Tibial artery (tissue), 4 donors: ENCODE measurements around the gene NTM.

Experiments used
- DNase-seq, 2 donors: peaks; one replicate each; pipeline ENCODE4 v3.0.0-alpha.2; 2019
- H3K27ac ChIP-seq, 2 donors: fragments of 200-600 bp; sonication (generic) in 1 of 2; 1 replicate in 1 of 2; 2 replicates in 1 of 2; pipeline ENCODE4 v1.5.1; 2018 to 2019; ENCODE audit warnings: mild to moderate bottlenecking in 1 of 2
- H3K27me3 ChIP-seq, 2 donors: fragments of 200-600 bp; sonication (generic) in 1 of 2; one replicate each; pipeline versions ENCODE4 v1.5.1 to v1.6.0; 2016 to 2019
- H3K36me3 ChIP-seq, 3 donors: fragments of 200-600 bp; sonication (generic) in 2 of 3; one replicate each; pipeline ENCODE4 v1.5.1; 2016 to 2019; ENCODE audit warnings: mild to moderate bottlenecking in 2 of 3
- H3K4me1 ChIP-seq, 4 donors: fragments of 200-600 bp; sonication (generic) in 2 of 4; 1 replicate in 3 of 4; 2 replicates in 1 of 4; pipeline ENCODE4 v1.5.1; 2016 to 2019
- H3K4me3 ChIP-seq, 2 donors: fragments of 200-600 bp; sonication (generic) in 1 of 2; 1 replicate in 1 of 2; 2 replicates in 1 of 2; pipeline ENCODE4 v1.5.1; 2018 to 2019; ENCODE audit warnings: mild to moderate bottlenecking in 2 of 2
- H3K9me3 ChIP-seq, 3 donors: fragments of 200-600 bp; sonication (generic) in 1 of 3; one replicate each; pipeline ENCODE4 v1.5.1; 2016 to 2019
- intact Hi-C: fragments of 100-400 bp; cut with DNase I; formaldehyde crosslinking; loops from one replicate; pipeline ENCODE4 v1.15.0; 2023; ENCODE audit warnings: low total_unique reads
- TF ChIP-seq, protein P1 (sequence below), 2 experiments: fragments of 200-600 bp in 1 of 2; fragments of 450-650 bp in 1 of 2; IDR thresholded peaks; one replicate each; pipeline ENCODE4 v1.5.1; 2017 to 2019; ENCODE audit warnings: antibody characterized with exemption in 2 of 2, mild to moderate bottlenecking in 1 of 2, moderate library complexity in 1 of 2

The NTM gene

DNA sequence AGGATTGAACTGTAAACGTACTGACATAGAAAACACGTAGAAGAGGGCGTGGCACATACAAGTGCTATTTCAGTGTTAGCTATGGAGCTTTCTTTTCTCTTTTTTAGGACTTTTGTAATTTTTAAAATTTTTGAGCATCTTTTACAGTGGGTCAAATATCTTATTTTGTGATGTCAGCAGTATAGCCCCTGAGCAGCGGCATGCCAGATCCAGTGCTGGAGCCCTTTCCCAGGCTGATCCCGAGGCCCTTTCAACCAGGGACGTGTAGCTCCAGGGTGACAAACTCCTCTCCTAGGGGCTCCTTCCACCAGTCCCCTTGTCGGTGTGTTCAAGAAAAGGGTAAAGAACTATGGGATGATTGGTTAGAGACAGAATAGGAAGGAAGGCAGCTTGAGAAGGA lies 777.0 kb downstream of the NTM start:
- Histone ChIP-seq H3K36me3 (no peaks in the 10 kb centered on the region), H3K27ac (no peak overlapping the region), H3K27me3 (no peaks in the 10 kb centered on the region), H3K4me1 (no peaks in the 10 kb centered on the region), H3K9me3 (no peaks in the 10 kb centered on the region), H3K4me3 (no peak overlapping the region)
- DNase-seq, result no peak
- intact Hi-C loops, result no loop called here
- TF ChIP-seq, protein P1, sequence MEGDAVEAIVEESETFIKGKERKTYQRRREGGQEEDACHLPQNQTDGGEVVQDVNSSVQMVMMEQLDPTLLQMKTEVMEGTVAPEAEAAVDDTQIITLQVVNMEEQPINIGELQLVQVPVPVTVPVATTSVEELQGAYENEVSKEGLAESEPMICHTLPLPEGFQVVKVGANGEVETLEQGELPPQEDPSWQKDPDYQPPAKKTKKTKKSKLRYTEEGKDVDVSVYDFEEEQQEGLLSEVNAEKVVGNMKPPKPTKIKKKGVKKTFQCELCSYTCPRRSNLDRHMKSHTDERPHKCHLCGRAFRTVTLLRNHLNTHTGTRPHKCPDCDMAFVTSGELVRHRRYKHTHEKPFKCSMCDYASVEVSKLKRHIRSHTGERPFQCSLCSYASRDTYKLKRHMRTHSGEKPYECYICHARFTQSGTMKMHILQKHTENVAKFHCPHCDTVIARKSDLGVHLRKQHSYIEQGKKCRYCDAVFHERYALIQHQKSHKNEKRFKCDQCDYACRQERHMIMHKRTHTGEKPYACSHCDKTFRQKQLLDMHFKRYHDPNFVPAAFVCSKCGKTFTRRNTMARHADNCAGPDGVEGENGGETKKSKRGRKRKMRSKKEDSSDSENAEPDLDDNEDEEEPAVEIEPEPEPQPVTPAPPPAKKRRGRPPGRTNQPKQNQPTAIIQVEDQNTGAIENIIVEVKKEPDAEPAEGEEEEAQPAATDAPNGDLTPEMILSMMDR (IDR thresholded peaks at IDR 0.05), result no peak

DNA sequence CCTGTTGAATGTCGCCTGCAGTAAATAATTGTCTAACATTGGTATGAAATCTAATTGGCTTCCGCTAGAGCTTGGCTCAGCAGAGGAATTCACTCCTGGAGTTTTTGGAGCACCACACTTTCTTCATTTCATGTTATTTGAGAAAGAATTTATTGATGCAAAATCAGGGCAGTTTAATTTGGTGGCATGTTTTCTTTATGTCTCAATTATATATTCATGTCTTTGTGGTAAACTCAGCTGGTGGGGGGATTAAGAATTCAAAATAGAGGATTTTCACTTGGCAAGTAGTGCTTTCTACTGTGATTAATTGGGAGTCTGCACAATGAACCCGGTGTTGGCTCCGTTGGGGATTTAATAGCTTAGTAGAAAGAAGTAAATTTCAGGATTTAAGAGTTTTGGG lies 784.4 kb downstream of the NTM start:
- Histone ChIP-seq H3K27ac (no peak overlapping the region), H3K9me3 (no peaks in the 10 kb centered on the region), H3K4me1 (no peaks in the 10 kb centered on the region), H3K27me3 (no peaks in the 10 kb centered on the region), H3K4me3 (no peak overlapping the region), H3K36me3 (no peaks in the 10 kb centered on the region)
- TF ChIP-seq, protein P1 (IDR thresholded peaks at IDR 0.05), result no peak
- no peak for DNase-seq
- intact Hi-C loops, result no loop called here

DNA sequence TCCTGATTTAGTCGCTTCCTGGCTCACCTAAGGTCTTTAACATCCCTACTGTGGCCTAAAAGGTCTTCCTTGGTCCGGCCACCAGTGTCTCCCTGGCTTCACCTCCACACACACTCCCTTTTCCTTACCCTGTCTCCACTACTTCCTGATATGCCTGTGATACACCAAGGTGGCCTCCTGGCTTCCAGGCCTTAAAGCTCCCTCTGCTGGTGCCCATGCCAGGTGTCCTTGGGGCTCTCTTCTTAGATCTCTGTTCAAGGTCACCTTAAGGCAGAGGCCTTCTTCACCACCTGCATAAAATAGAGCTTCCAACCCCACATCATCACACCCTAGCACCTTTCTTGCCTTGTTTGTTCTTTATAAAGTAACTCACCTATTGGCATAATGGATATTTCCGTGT lies 787.7 kb downstream of the NTM start:
- intact Hi-C loops, result no loop called here

DNA sequence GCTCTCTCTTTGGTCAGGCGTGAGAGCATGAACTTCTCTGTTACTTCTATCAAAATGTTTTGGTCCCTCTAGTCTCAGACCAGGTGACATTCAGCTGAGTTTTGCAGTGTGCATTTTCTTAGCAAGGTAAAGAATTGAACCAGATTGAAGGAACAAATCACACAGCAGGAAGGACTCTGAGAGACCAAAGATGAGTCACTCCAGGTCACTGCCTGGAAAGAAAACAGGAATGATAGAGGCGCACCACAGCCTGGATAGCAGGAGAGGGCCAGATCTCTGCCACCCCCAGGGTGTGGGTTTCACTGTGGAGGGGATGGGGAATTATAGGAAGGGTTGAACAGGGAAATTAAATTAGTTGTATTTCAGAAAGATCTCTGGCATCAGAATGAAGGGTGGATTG lies 788.3 kb downstream of the NTM start:
- H3K9me3 ChIP-seq, result no peaks in the 10 kb centered on the region
- H3K4me3 ChIP-seq, result no peak overlapping the region
- no peaks in the 10 kb centered on the region for H3K36me3 ChIP-seq
- H3K4me1 ChIP-seq, result no peaks in the 10 kb centered on the region
- H3K27me3 ChIP-seq, result no peaks in the 10 kb centered on the region
- DNase-seq, result no peak
- TF ChIP-seq, protein P1 (IDR thresholded peaks at IDR 0.05), result no peak
- H3K27ac ChIP-seq, result no peak overlapping the region
- intact Hi-C loops, result no loop called here

More for the DNA sequence above, 787.7 kb downstream of the NTM start:
- Histone ChIP-seq H3K36me3 (no peaks in the 10 kb centered on the region), H3K4me1 (no peaks in the 10 kb centered on the region), H3K4me3 (no peak overlapping the region), H3K27ac (no peak overlapping the region), H3K9me3 (no peaks in the 10 kb centered on the region), H3K27me3 (no peaks in the 10 kb centered on the region)
- no peak for DNase-seq
- TF ChIP-seq, protein P1 (IDR thresholded peaks at IDR 0.05), result no peak

DNA sequence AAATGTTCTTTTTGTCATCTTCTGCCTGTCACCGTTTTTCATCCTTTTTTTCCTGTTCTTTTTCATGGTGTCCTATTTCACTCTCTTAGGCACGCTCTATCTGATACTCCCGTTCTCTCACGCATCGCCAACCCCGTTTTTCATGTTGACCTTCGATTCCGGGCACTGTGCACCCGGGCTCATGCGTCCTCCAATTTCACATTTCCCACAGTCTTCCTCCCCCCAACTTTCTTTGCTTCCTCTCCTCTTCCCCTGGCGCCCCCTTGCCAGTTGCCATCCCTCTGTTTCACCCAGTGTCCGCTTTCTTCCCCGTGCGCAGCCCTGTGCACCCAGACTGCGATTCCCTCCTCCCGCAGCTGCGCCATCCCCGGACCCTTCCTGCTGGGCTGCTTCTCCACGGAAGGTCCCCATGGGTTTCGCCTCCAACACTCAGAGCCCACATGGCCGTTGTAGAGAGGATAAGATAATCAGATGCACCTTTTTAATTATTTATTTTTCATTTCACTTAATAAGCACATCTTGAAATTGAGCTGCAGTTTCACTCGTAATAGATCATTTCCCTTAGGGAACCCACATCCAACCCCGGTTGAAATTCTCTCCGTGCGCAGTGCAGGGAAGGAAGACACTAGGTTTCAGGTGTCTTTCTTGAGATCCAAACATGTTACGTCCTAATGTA lies 791.1 kb downstream of the NTM start:
- TF ChIP-seq, protein P1 (IDR thresholded peaks at IDR 0.05), result no peak
- no peaks in the 10 kb centered on the region for H3K36me3 ChIP-seq
- no peaks in the 10 kb centered on the region for H3K9me3 ChIP-seq
- H3K27ac ChIP-seq, result no peak overlapping the region
- intact Hi-C loops, result no loop called here
- DNase-seq, result no peak
- H3K27me3 ChIP-seq, result no peaks in the 10 kb centered on the region
- H3K4me1 ChIP-seq, result no peaks in the 10 kb centered on the region
- H3K4me3 ChIP-seq, result no peak overlapping the region
